Measurements from ENCODE around the gene LUM.

The LUM gene

GRCh38 chr12:91143206-91143605 lies 31.9 kb upstream of the LUM start:
- intact Hi-C loops (cut with DNase I; ENCODE audit: low total_unique reads) = no loop called here
- no peak for DNase-seq
- no peak for TF ChIP-seq CTCF (IDR thresholded peaks at IDR 0.05)
- Histone ChIP-seq H3K36me3 (no peaks in the 10 kb centered on the region), H3K27me3 (no peaks in the 10 kb centered on the region), H3K27ac (no peak overlapping the region), H3K4me1 (peaks cover 0 to 44% (median 14%) of the 10 kb centered on the region in 4 donors), H3K9me3 (no peaks in the 10 kb centered on the region), H3K4me3 (no peak overlapping the region)

- Histone ChIP-seq H3K9me3 (no peaks in the 10 kb centered on the region), H3K36me3 (no peaks in the 10 kb centered on the region), H3K27me3 (no peaks in the 10 kb centered on the region), H3K27ac (no peak overlapping the region), H3K4me1 (peaks cover 0 to 52% (median 17%) of the 10 kb centered on the region in 4 donors), H3K4me3 (no peak overlapping the region)
- DNase-seq = no peak
- intact Hi-C loops (cut with DNase I; ENCODE audit: low total_unique reads) = no loop called here
- TF ChIP-seq CTCF (IDR thresholded peaks at IDR 0.05) = no peak
These were observed 30.9 kb upstream of the LUM start for GRCh38 chr12:91142221-91142631.

GRCh38 chr12:91140026-91140931 lies 29.0 kb upstream of the LUM start:
- H3K36me3 ChIP-seq = no peaks in the 10 kb centered on the region
- no peak for TF ChIP-seq CTCF (IDR thresholded peaks at IDR 0.05)
- peak overlapping the region; percentile 46 to 53 for H3K27ac ChIP-seq
- intact Hi-C loops (cut with DNase I; ENCODE audit: low total_unique reads) = no loop called here
- peak in 1 of 2 donors; percentile 32 for DNase-seq
- no peak overlapping the region for H3K4me3 ChIP-seq
- no peaks in the 10 kb centered on the region for H3K9me3 ChIP-seq
- H3K27me3 ChIP-seq = no peaks in the 10 kb centered on the region
- H3K4me1 ChIP-seq = peaks cover 0 to 52% (median 17%) of the 10 kb centered on the region in 4 donors

GRCh38 chr12:91139286-91139685 lies 28.0 kb upstream of the LUM start:
- no peak for TF ChIP-seq CTCF (IDR thresholded peaks at IDR 0.05)
- intact Hi-C loops (cut with DNase I; ENCODE audit: low total_unique reads) = no loop called here
- DNase-seq = no peak
- Histone ChIP-seq H3K4me1 (peaks cover 0 to 52% (median 17%) of the 10 kb centered on the region in 4 donors), H3K36me3 (no peaks in the 10 kb centered on the region), H3K4me3 (no peak overlapping the region), H3K27ac (peak overlapping the region; percentile 46 to 53), H3K27me3 (no peaks in the 10 kb centered on the region), H3K9me3 (no peaks in the 10 kb centered on the region)

GRCh38 chr12:91138337-91138920 lies 27.1 kb upstream of the LUM start:
- H3K36me3 ChIP-seq = no peaks in the 10 kb centered on the region
- H3K27me3 ChIP-seq = no peaks in the 10 kb centered on the region
- H3K4me3 ChIP-seq = no peak overlapping the region
- no peak for TF ChIP-seq CTCF (IDR thresholded peaks at IDR 0.05)
- H3K27ac ChIP-seq = peak overlapping the region; percentile 46 to 53
- intact Hi-C loops (cut with DNase I; ENCODE audit: low total_unique reads) = no loop called here
- peaks cover 0 to 52% (median 17%) of the 10 kb centered on the region in 4 donors for H3K4me1 ChIP-seq
- DNase-seq = no peak
- H3K9me3 ChIP-seq = no peaks in the 10 kb centered on the region
